NCI-H128 (cell line): ENCODE measurements around the gene SDCBP2.

ENCODE experiments used
- DNase-seq: peaks from one replicate; lab custom pipeline; 2025; ENCODE audit not compliant: unreplicated experiment; lab: John Stamatoyannopoulos, UW

The SDCBP2 gene

DNA sequence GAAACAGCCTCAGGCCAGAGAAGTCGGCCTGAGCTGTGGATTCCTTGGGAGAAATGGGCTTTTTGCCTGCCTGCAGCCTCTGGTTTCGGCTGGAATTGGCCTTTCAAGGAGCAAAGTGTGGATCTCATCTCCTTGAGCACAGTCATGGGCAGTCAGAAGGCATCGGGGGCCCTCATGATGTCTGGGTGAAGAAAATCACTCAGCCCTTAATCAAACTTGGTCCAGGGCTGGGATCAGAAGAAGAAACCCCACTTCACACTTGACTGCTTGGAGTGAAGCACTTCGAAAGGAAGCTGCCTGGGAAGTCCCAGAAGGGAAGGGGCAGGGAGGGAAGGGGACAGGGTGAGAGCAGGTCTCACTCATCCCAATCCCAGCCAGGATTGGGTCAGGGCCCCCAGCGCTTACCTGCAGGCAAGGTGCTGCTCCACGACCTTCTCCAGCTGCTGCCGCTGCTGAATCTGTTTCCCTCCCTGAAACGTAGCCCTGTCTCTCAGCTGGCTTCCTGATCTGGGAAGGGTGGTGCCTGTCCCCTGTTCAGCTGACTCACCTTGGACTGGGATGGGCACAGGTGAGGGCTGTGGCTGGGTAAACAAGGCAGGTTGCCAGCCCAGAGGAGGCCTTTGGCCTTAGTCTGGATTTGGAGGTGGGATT is at the start of gene SDCBP2:
TSS of gene SDCBP2 (minus strand) at position 460 of the 651 bp plus-strand sequence. CDS start 8,723 bp downstream, outside the sequence.
- no peak for DNase-seq

DNA sequence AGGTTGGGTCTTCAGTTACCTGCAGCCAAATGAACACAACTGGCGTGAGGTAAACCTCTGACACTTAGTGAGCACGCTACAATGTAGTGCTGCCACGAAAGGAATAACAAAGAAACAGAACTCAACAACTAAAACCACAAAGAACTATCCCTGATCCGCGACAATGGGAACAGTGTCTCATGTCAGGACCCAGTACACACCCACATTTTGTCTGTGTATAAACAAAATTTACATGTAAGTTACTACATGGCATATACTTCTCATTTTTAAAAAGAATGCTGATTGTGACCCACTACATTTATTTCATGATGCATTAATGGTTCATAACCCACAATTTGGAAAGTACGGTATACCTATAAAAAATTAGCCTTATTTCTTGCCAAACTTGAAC is 49.8 kb upstream of the SDCBP2 start:
- DNase-seq, result no peak

DNA sequence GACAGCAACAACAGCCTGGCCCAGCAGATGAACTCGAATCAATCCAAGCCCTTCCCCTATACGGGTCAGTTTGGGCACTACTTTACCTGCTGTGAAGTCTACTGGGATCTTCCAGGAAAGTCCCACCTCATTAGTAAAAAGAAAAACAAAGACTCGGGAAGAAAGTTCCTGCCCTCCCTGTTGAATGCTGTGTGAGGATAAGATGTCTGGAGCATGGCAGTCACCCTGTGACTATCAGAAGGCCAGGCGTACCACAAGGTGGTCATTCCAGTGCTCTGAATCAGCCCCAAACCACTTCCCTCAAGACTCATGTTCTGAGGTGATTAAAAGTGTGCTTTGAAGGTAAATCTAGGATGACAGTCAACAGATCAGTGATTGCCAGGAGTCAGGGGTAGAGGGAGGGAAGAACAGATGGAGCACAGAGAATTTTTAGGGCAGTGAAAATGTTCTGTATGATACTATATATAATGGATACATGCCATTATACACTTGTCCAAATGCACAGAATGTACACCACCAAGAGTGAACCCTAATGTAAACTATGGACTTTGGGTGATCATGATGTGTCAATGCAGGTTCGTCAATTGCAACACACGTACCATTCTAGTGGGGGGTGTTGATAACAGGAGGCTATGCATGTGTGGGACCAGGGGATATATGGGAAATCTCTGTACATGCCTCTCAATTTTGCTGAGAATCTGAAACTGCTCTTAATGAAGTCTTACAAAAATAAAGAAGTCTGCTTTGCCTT is 49.2 kb upstream of the SDCBP2 start:
- no peak for DNase-seq

DNA sequence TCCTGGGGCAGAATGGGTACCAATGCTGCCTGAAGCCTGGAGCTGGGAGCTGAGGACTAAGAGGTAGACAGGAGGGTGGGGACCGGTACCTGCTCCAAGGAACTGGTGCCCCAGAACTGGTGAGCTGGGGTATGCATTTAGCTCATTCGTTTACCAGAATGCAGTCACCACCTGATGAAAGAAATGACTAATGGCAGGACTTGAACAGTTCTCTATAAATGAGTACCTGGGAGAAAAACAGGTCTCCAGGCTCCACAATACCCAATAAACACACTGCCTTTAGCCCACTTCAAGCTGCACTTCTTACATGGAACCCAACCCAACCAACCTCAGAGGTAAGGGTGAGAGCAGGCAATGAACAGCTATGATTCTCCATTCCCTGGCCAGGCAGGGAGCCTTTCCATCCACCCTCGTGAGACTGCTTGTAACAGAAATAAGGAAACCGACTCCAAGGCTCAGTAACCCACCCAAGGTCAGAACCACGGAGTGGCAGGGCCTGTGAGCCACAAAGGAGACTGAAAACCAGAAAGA is 48.5 kb upstream of the SDCBP2 start:
- DNase-seq, result no peak

GRCh38 chr20:1376408-1377270 is 47.7 kb upstream of the SDCBP2 start:
- no peak for DNase-seq

DNA sequence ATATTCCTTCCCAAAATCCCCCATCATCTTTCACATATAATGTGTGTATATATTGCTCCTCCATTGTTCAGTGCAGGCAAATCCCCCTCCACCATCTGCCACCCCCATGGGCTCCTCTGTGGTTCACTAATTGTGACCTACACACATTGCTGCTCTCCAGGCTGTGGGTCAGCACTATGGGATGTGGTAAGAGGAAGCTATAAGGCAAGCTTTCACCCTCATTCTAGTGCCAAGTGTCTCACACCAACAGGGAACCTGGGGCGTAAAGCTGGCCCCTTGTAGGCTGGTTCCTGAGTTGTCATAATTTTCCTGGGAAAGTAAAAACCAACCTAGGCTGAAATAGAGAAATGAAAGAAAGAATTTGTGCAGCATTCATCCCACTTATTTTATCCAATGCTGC is 47.1 kb upstream of the SDCBP2 start:
- no peak for DNase-seq

DNA sequence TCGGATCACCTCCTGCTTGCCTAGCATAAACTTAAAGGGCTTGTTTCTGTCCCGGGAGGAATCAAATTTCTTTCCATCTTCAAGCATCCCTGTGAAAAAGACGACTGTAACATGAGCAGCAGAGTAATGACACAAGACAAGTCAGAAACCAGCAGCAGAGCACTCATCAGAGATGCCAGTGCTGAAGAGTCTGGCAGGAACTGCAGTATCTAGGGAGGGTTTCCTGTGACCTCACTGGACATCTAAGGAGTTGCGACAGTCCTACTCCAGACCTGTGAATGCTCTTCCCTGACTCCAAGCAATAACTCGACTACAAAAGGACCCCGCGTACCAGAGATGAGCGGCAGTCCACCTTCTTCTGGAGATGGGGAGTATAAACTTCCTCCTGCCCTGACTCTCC is 46.6 kb upstream of the SDCBP2 start:
- DNase-seq, result no peak

DNA sequence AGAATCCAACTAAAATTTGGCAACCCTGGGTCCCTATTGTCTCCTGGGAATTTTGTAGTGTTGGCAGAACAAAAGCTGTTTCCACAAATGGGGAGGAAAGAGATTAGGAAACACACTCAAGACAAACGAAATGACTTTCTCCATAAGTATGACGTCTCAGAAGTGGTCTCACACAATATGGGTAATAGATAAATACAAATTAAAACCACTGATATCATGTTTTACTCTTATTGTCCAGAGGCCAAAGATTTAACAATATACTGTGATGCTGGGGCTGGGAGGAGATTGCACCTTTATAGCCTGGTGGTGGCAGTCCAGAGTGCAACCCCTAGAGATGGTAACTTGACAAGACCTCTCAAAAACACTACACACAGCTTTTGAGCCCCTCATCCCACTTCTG is 45.3 kb upstream of the SDCBP2 start:
- DNase-seq, result no peak

GRCh38 chr20:1373614-1374013 is 44.7 kb upstream of the SDCBP2 start:
- no peak for DNase-seq

GRCh38 chr20:1373036-1373435 is 44.1 kb upstream of the SDCBP2 start:
- DNase-seq, result no peak

DNA sequence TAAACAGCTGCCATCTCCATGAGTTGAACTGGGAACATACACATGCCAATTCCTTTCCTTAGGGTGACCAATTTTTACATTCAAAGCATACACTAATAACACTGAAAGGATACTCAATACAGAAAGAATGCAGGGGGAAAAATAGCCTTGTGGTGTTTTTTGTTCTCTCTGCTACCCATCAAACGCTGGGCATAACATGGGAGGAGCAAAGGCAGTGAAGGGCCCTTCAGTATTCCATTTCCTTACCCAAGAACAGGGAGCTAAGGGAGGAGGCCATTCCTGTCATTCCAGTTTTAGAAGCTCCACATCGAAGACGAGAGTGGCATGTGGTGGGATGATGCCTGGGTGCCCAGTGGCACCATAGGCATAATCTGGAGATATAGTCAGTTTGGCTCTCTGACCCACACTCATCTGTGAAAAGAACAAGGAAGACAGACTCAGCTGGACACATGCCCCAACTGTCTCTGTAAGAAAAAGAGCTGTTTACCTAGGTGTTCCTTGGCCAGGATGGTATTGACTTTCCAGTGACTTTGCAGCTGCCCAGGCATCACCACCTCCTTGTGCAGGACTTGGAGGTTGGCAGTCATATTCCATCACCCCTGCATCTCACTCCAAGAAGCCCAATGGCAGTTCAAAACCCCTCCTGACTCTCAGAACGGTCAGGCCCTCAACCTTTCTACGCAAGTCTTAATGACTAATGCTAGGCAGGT is 43.0 kb upstream of the SDCBP2 start:
- no peak for DNase-seq

DNA sequence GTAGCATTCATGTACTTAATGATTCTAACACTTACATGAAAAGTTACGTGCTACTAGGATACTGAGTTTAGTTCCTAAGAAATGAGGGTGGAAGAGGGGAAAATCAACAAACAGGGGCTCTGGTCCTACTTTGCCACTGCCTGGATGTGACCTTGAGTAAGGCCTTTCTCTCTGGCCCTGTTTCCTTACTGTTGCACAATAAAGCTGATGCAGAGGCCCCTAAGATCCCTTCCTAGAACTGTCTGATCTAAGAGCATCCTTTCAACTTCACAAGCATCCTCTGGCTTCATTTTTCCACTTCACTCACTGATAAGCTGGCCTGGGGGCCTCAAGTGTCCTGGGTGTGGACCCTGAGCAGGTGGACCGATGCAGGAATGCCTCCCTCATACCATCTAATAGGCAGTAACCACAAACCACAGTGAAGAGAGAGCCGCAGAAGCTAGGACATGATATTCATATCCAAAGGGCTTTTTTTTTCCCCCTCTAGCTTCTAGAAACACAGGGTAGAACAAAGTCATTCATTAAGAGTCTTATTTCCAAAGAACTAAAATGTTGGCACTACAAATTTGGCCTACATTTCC is 42.4 kb upstream of the SDCBP2 start:
- no peak for DNase-seq

- DNase-seq, result no peak
These were observed 41.7 kb upstream of the SDCBP2 start for GRCh38 chr20:1370548-1371110.

DNA sequence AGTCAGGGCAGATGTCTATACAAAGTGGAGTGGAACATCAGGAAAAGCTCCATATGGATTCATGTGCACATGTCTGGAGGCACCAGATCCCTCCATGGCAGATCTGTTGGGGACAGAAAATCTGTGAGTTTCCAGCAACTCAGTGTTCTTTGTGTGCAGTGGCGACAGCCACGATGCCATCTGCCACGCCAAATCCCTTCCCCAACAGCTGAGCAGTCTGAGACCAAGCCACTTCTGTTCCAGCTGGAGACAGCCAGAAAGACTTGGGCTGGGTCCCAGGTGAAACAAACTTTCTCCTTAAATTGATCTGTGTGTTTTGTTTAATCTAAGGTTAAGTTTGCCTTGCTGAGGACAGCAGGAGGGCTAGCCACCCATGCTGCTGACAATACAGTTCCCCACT is 41.0 kb upstream of the SDCBP2 start:
- no peak for DNase-seq

DNA sequence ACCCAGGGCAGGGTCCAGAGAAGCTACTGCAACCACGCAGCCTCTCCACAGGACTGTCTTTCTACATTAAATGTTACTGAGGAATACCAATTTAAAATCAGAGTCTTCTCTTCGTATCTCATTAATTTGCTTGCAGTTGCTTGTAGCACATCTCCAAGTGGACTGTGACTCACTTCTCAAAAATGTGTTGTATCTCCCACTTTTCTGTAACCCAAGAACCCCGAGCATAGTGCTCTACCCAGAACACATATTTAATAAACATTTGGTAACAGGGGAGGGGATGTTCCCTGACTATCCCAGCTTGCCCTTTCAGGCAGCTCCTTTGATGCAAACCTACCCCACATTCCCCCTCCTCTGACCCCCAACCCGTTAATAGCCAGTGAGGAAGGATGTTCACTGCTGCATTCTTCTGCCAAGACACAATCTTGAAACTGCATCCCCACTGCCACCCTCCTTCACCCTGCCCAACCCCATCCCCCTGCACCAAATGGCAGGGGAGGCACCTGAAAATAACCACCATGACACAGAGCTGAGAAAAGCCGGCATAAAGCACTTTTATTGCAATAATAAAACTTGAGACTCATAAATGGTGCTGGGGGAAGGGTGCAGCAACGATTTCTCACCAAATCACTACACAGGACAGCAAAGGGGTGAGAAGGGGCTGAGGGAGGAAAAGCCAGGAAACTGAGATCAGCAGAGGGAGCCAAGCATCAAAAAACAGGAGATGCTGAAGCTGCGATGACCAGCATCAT is 39.7 kb upstream of the SDCBP2 start:
- no peak for DNase-seq

GRCh38 chr20:1367479-1367878 is 38.5 kb upstream of the SDCBP2 start:
- no peak for DNase-seq

GRCh38 chr20:1364106-1364505 is 35.2 kb upstream of the SDCBP2 start:
- no peak for DNase-seq

- no peak for DNase-seq
These were observed 34.6 kb upstream of the SDCBP2 start for GRCh38 chr20:1363522-1363921.

DNA sequence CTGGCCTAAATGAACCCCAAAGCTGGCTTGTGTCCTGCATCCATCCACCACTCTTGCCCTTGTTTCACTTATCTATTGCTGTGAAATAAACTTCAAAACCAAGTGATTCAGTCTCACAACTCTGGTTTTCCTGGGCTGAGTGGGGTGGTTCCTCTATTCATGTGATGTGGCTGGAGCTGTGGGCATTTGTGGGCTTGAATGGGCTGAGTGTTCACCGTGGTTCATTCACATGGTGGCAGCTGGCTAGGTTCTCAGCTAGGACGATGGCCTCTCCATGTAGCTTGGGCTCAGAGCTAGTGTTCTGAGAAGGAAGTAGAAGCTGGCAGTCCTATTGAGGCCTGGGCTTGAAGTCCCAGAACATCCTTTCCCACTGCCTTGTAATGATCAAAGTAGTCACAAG is 33.5 kb upstream of the SDCBP2 start:
- DNase-seq, result no peak
